ENCODE measurements around the gene BRICD5. TPM values are rescaled to one million over a fixed set of nuclear protein-coding genes. Genes with fewer than 3 reads are reported as not detected.

BRICD5 gene
- total and polyA plus RNA-seq, 8 donors: 2.9 to 15.3 (median 5.1) TPM

GRCh38 chr16:2226245-2226793 is 15.7 kb upstream of the BRICD5 start:
- no peak for TF ChIP-seq CTCF (IDR thresholded peaks at IDR 0.05)
- intact Hi-C loops (cut with DNase I): no loop called here
- H3K27ac ChIP-seq: no peak overlapping the region

GRCh38 chr16:2223942-2224486 is 13.4 kb upstream of the BRICD5 start:
- peak in 2 of 4 donors; percentile 38 to 61 for DNase-seq
- no peaks in the 10 kb centered on the region for H3K9me3 ChIP-seq
- peaks cover 9 to 34% of the 10 kb centered on the region in 2 donors for H3K4me1 ChIP-seq
- H3K27ac ChIP-seq: peak overlapping the region; percentile 75 to 94
- peaks cover 0 to 12% of the 10 kb centered on the region in 2 donors for H3K36me3 ChIP-seq
- H3K27me3 ChIP-seq: no peaks in the 10 kb centered on the region
- TF ChIP-seq CTCF (IDR thresholded peaks at IDR 0.05): no peak
- intact Hi-C loops (cut with DNase I): no loop called here
- peak overlapping the region; percentile 98 to 100 for H3K4me3 ChIP-seq
- ATAC-seq: peak; percentile 73

More at GRCh38 chr16:2226245-2226793, 15.7 kb upstream of the BRICD5 start:
- no peak for ATAC-seq
- Histone ChIP-seq H3K9me3 (no peaks in the 10 kb centered on the region), H3K27me3 (no peaks in the 10 kb centered on the region), H3K4me3 (no peak overlapping the region), H3K4me1 (peaks cover 9 to 34% of the 10 kb centered on the region in 2 donors), H3K36me3 (peaks cover 0 to 35% of the 10 kb centered on the region in 2 donors)
- no peak for DNase-seq

- intact Hi-C loops (cut with DNase I): no loop called here
- Histone ChIP-seq H3K27ac (peak within 1 kb of the TSS; percentile 75 to 94), H3K9me3 (no peaks in the 10 kb centered on the region), H3K4me1 (peaks cover 9 to 34% of the 10 kb centered on the region in 2 donors), H3K4me3 (peak within 1 kb of the TSS; percentile 98 to 100), H3K27me3 (no peaks in the 10 kb centered on the region), H3K36me3 (peaks cover 0 to 6% of the 10 kb centered on the region in 2 donors)
- DNase-seq: peak; percentile 98 to 100 (median 100)
- TF ChIP-seq CTCF (IDR thresholded peaks at IDR 0.05): peak in 1 of 2 donors; percentile 21
- peak; percentile 99 for ATAC-seq
Observed at GRCh38 chr16:2223221-2223941, 12.7 kb upstream of the BRICD5 start, which contains the start of gene E4F1. Gene E4F1, plus strand, starts transcription at chr16:2223591. Its CDS starts 23 bp downstream, at chr16:2223614.

GRCh38 chr16:2216330-2216729 is 5.7 kb upstream of the BRICD5 start:
- intact Hi-C loops (cut with DNase I): no loop called here
- no peak for ATAC-seq
- Histone ChIP-seq H3K27ac (no peak overlapping the region), H3K9me3 (no peaks in the 10 kb centered on the region), H3K36me3 (peaks cover 0 to 12% of the 10 kb centered on the region in 2 donors), H3K27me3 (no peaks in the 10 kb centered on the region), H3K4me3 (no peak overlapping the region), H3K4me1 (peaks cover 21 to 36% of the 10 kb centered on the region in 2 donors)
- no peak for DNase-seq
- TF ChIP-seq CTCF (IDR thresholded peaks at IDR 0.05): no peak

- no peak for DNase-seq
- intact Hi-C loops (cut with DNase I): no loop called here
- ATAC-seq: peak; percentile 92
- H3K36me3 ChIP-seq: peaks cover 0 to 28% of the 10 kb centered on the region in 2 donors
- H3K9me3 ChIP-seq: no peaks in the 10 kb centered on the region
- peak within 1 kb of the TSS; percentile 69 to 87 for H3K4me3 ChIP-seq
- H3K27me3 ChIP-seq: no peaks in the 10 kb centered on the region
- TF ChIP-seq CTCF (IDR thresholded peaks at IDR 0.05): no peak
- peak within 1 kb of the TSS; percentile 93 to 96 for H3K27ac ChIP-seq
- H3K4me1 ChIP-seq: peaks cover 21 to 37% of the 10 kb centered on the region in 2 donors
Observed at GRCh38 chr16:2214719-2214968, 4.0 kb upstream of the BRICD5 start, which contains the start of gene PGP. Gene PGP, minus strand, starts transcription at chr16:2214840. Its CDS starts 63 bp downstream, at chr16:2214777.
